B cell (primary cell): ENCODE data around the gene CTIF. TPM values are rescaled to one million over a fixed set of nuclear protein-coding genes. Genes with fewer than 3 reads are reported as not detected.

ENCODE experiments used
- ATAC-seq: fragments of 200-7000 bp; cut with Tn5 transposase; one replicate; pipeline ENCODE4 v1.10.0; 2021; ENCODE audit warnings: low read depth, mild to moderate bottlenecking, moderate number of reproducible peaks, moderate library complexity
- CTCF ChIA-PET: fragments of 350-600 bp; sonication (Branson Sonifier 250); formaldehyde crosslinking; loops from one replicate; lab custom pipeline; 2021; ENCODE audit warnings: antibody characterized with exemption, inconsistent platforms; lab: Charles Lee
- POLR2A ChIA-PET: fragments of 350-600 bp; sonication (Branson Sonifier 250); formaldehyde crosslinking; loops from one replicate; lab custom pipeline; 2021; ENCODE audit warnings: antibody characterized with exemption; lab: Charles Lee
- DNase-seq: peaks from one replicate; pipeline ENCODE4 v3.0.0; 2013
- H2AFZ ChIP-seq: 2 replicates; pipeline ENCODE4 v1.6.1; 2012; ENCODE audit warnings: mild to moderate bottlenecking, low read depth, low read length; ENCODE audit not compliant: insufficient read depth, poor library complexity, severe bottlenecking
- H3K27ac ChIP-seq, 2 donors: 1 replicate in 1 of 2; 2 replicates in 1 of 2; pipeline ENCODE4 v1.5.1; 2012 to 2013; ENCODE audit warnings: low read length in 2 of 2, mild to moderate bottlenecking in 2 of 2, moderate library complexity in 1 of 2
- H3K27me3 ChIP-seq, 4 experiments: fragments of 200-600 bp in 1 of 4; sonication (generic) in 1 of 4; replicated peaks in 1 of 4; 1 replicate in 2 of 4; 2 replicates in 2 of 4; pipeline versions ENCODE4 v1.6.1 to v1.7.0; 2013 to 2016; ENCODE audit warnings: low read length in 3 of 4, mild to moderate bottlenecking in 2 of 4, mixed read lengths in 1 of 4, moderate library complexity in 1 of 4; ENCODE audit not compliant: insufficient read depth in 4 of 4, control insufficient read depth in 3 of 4; ENCODE audit errors: control extremely low read depth in 1 of 4
- H3K36me3 ChIP-seq, 2 experiments: replicated peaks in 1 of 2; 1 replicate in 1 of 2; 2 replicates in 1 of 2; pipeline versions ENCODE4 v1.6.1 to v1.7.1; 2013; ENCODE audit warnings: low read length in 1 of 2; ENCODE audit not compliant: insufficient read depth in 2 of 2, control insufficient read depth in 1 of 2; ENCODE audit errors: control extremely low read depth in 1 of 2, extremely low read depth in 1 of 2
- H3K4me1 ChIP-seq, 2 donors: fragments of 200-600 bp in 1 of 2; sonication (generic) in 1 of 2; 1 replicate in 1 of 2; 2 replicates in 1 of 2; pipeline versions ENCODE4 v1.5.1 to v1.6.1; 2013 to 2017; ENCODE audit warnings: low read length in 2 of 2; ENCODE audit not compliant: control insufficient read depth in 2 of 2, insufficient read depth in 2 of 2
- H3K4me2 ChIP-seq: replicated peaks from 2 replicates; pipeline ENCODE3; 2012; ENCODE audit warnings: mild to moderate bottlenecking, low read depth, low read length; ENCODE audit not compliant: poor library complexity, severe bottlenecking
- H3K4me3 ChIP-seq, 5 experiments: fragments of 200-600 bp in 1 of 5; sonication (generic) in 1 of 5; 1 replicate in 3 of 5; 2 replicates in 2 of 5; pipeline versions ENCODE4 v1.5.1 to v1.7.0; 2011 to 2016; ENCODE audit warnings: low read length in 4 of 5, mild to moderate bottlenecking in 4 of 5, low read depth in 2 of 5, control low read depth in 1 of 5, moderate library complexity in 1 of 5; ENCODE audit not compliant: insufficient read depth in 1 of 5; ENCODE audit errors: control extremely low read depth in 1 of 5, extremely low read depth in 1 of 5
- H3K79me2 ChIP-seq: fragments of 200-600 bp; sonication (generic); one replicate; pipeline ENCODE4 v1.6.0; 2016; ENCODE audit warnings: low read length; ENCODE audit not compliant: control insufficient read depth, insufficient read depth
- H3K9ac ChIP-seq: fragments of 200-600 bp; sonication (generic); 2 replicates; pipeline ENCODE4 v1.6.1; 2017; ENCODE audit warnings: mild to moderate bottlenecking, low read length, moderate library complexity
- H3K9me3 ChIP-seq, 3 donors: one replicate each; pipeline versions ENCODE4 v1.6.1 to v1.7.1; 2013; ENCODE audit warnings: low read length in 2 of 3; ENCODE audit not compliant: control insufficient read depth in 2 of 3, insufficient read depth in 1 of 3; ENCODE audit errors: control extremely low read depth in 1 of 3
- H4K20me1 ChIP-seq: 2 replicates; pipeline ENCODE4 v1.6.0; 2012; ENCODE audit warnings: mild to moderate bottlenecking, low read length; ENCODE audit not compliant: insufficient read depth, control insufficient read depth, poor library complexity, severe bottlenecking
- H3K27ac Mint-ChIP-seq: one replicate; pipeline ENCODE4 v1.8.0; 2021; ENCODE audit warnings: mixed read lengths
- H3K27me3 Mint-ChIP-seq: one replicate; pipeline ENCODE4 v1.8.0; 2021; ENCODE audit warnings: mixed read lengths
- H3K4me1 Mint-ChIP-seq: one replicate; pipeline ENCODE4 v1.8.0; 2021; ENCODE audit warnings: mixed read lengths
- H3K4me3 Mint-ChIP-seq: one replicate; pipeline ENCODE4 v1.8.0; 2021; ENCODE audit warnings: mixed read lengths
- H3K9me3 Mint-ChIP-seq: one replicate; pipeline ENCODE4 v1.8.0; 2022; ENCODE audit warnings: mixed read lengths; ENCODE audit not compliant: insufficient read depth
- CTCF ChIP-seq: fragments of 200-600 bp; IDR thresholded peaks from one replicate; pipeline ENCODE4 v1.8.0; 2022; ENCODE audit warnings: antibody characterized with exemption, mild to moderate bottlenecking
- EZH2 ChIP-seq: IDR thresholded peaks from 2 replicates; pipeline ENCODE4 v1.6.1; 2012; ENCODE audit warnings: borderline replicate concordance, low read depth, mild to moderate bottlenecking, moderate library complexity, low read length; ENCODE audit not compliant: insufficient read depth, poor library complexity, severe bottlenecking
- WGBS: methylation state at CpG from one replicate; pipeline ENCODE4 v1.1.5; 2013; ENCODE audit warnings: missing lambda C conversion rate; ENCODE audit not compliant: insufficient coverage; 5-methylcytosine and 5-hydroxymethylcytosine counted together
- intact Hi-C: fragments of 100-400 bp; cut with micrococcal nuclease; formaldehyde crosslinking; loops from one replicate; pipeline ENCODE4 v1.10.0; 2022
- polyA plus RNA-seq: library from polyadenylated mRNA; depleted of rRNA; stranded (reverse); fragments of >200 nt; gene quantifications from 2 replicates; pipeline ENCODE4 v1.2.3, GENCODE V29; 2012
- total RNA-seq, 2 donors: library from RNA; stranded (reverse); fragments of 120-200 nt in 1 of 2; gene quantifications; 1 replicate in 1 of 2; 2 replicates in 1 of 2; pipeline versions ENCODE4 v1.2.3 to v1.2.4, GENCODE V29; 2013 to 2022

Gene CTIF
- total and polyA plus RNA-seq, 2 donors (not counting 1 experiment from before 2014, with no cell fraction given) = 3.6 to 16.2 TPM

GRCh38 chr18:48609820-48610815 lies 71.3 kb downstream of the CTIF start:
- TF ChIP-seq EZH2 (no peak), CTCF (no peak)
- ChIA-PET CTCF (no interaction called here), POLR2A (no interaction called here)

DNA sequence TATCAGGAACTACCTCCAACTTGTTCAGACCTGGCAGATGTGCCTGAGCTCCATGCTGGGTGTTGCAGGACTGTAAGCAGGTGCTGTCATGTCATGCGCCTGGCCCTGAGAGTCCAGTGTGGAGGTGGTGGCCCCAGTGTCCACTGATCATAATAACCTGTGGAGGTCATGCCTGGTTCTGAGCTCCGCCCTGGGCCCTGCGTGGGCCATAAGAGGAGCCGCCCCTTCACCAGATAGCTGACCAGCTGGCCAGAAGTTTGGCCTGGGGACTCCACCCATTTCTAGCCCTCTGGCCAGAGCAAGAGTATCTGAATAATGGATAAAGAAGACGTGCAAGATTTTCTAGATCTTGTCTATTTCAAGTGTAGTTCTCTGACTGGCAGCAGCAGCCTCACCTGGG lies 72.4 kb downstream of the CTIF start:
- WGBS = 100% methylated on average over 4 of the region's 5 CpGs
- ChIA-PET CTCF (no interaction called here), POLR2A (no interaction called here)
- H3K36me3 ChIP-seq = no peaks in the 10 kb centered on the region
- H3K27ac Mint-ChIP-seq = no peak overlapping the region
- H3K9ac ChIP-seq = no peak overlapping the region
- H3K79me2 ChIP-seq = no peaks in the 10 kb centered on the region
- H3K27me3 ChIP-seq = no peaks in the 10 kb centered on the region
- no peaks in the 10 kb centered on the region for H3K27me3 Mint-ChIP-seq
- no peak overlapping the region for H2AFZ ChIP-seq
- intact Hi-C loops = no loop called here
- H3K4me2 ChIP-seq = no peak overlapping the region
- DNase-seq (no peak), ATAC-seq (no peak)
- no peak overlapping the region for H3K4me3 Mint-ChIP-seq
- H3K27ac ChIP-seq = no peak overlapping the region
- no peaks in the 10 kb centered on the region for H3K9me3 ChIP-seq
- H3K4me1 ChIP-seq = no peaks in the 10 kb centered on the region
- H3K4me3 ChIP-seq = no peak overlapping the region
- no peaks in the 10 kb centered on the region for H3K4me1 Mint-ChIP-seq
- TF ChIP-seq EZH2 = no peak
- TF ChIP-seq CTCF = no peak
- no peaks in the 10 kb centered on the region for H4K20me1 ChIP-seq
- H3K9me3 Mint-ChIP-seq = no peaks in the 10 kb centered on the region

More at GRCh38 chr18:48609820-48610815, 71.3 kb downstream of the CTIF start:
- no peak overlapping the region for H2AFZ ChIP-seq
- H3K4me1 ChIP-seq = no peaks in the 10 kb centered on the region
- H3K36me3 ChIP-seq = no peaks in the 10 kb centered on the region
- H3K9me3 Mint-ChIP-seq = no peaks in the 10 kb centered on the region
- 88% methylated on average over 13 of the region's 17 CpGs for WGBS
- H3K4me3 ChIP-seq = no peak overlapping the region
- intact Hi-C loops = no loop called here
- no peaks in the 10 kb centered on the region for H3K4me1 Mint-ChIP-seq
- ATAC-seq (no peak), DNase-seq (no peak)
- no peak overlapping the region for H3K4me2 ChIP-seq
- no peaks in the 10 kb centered on the region for H4K20me1 ChIP-seq
- H3K9ac ChIP-seq = no peak overlapping the region
- H3K27ac ChIP-seq = no peak overlapping the region
- no peak overlapping the region for H3K27ac Mint-ChIP-seq
- no peaks in the 10 kb centered on the region for H3K79me2 ChIP-seq
- H3K4me3 Mint-ChIP-seq = no peak overlapping the region
- no peaks in the 10 kb centered on the region for H3K27me3 Mint-ChIP-seq
- H3K9me3 ChIP-seq = no peaks in the 10 kb centered on the region
- no peaks in the 10 kb centered on the region for H3K27me3 ChIP-seq
